IMR-90 (cell line): Measurements from ENCODE around the gene ZNF467. TPM values are rescaled to one million over a fixed set of nuclear protein-coding genes. Genes with fewer than 3 reads are reported as not detected.

Experiments used
- ATAC-seq: fragments of 200-7000 bp; cut with Tn5 transposase; 2 replicates; pipeline ENCODE4 v1.9.1; 2020; ENCODE audit warnings: low read depth, mild to moderate bottlenecking, moderate library complexity
- BruUV-seq: library from RNA; stranded (reverse); fragments of 400-500 nt; replicated peaks from 2 replicates; lab custom pipeline; 2021; lab: Mats Ljungman, UMichigan
- CTCF ChIA-PET: fragments of 300-600 bp; formaldehyde crosslinking; extraction: SDS; loops from one replicate; lab custom pipeline; 2021; ENCODE audit warnings: antibody characterized with exemption; lab: Yijun Ruan, JAX
- POLR2A ChIA-PET: fragments of 300-600 bp; sonication (Branson Sonifier 250); formaldehyde crosslinking; loops from one replicate; lab custom pipeline; 2022; ENCODE audit warnings: antibody characterized with exemption; ENCODE audit not compliant: unreplicated experiment; lab: Charles Lee
- DNase-seq: peaks from one replicate; pipeline ENCODE4 v3.0.0; 2013
- H2AFZ ChIP-seq: replicated peaks from 2 replicates; pipeline ENCODE3; 2013; ENCODE audit warnings: low read length, mild to moderate bottlenecking; ENCODE audit not compliant: poor library complexity
- H2AK5ac ChIP-seq: 2 replicates; pipeline ENCODE4 v1.6.1; 2013; ENCODE audit warnings: low read depth, low read length, inconsistent platforms
- H2AK9ac ChIP-seq: replicated peaks from 2 replicates; pipeline ENCODE3; 2013; ENCODE audit warnings: mild to moderate bottlenecking, low read depth, low read length, moderate library complexity; ENCODE audit not compliant: poor library complexity
- H2BK120ac ChIP-seq: 2 replicates; pipeline ENCODE4 v1.6.1; 2013; ENCODE audit warnings: low read depth, low read length, inconsistent platforms
- H2BK15ac ChIP-seq: 3 replicates; pipeline ENCODE4 v1.6.1; 2013; ENCODE audit warnings: low read depth, low read length, inconsistent platforms
- H2BK20ac ChIP-seq: 2 replicates; pipeline ENCODE4 v1.6.1; 2013; ENCODE audit warnings: low read depth, mild to moderate bottlenecking, inconsistent platforms, low read length, moderate library complexity
- H2BK5ac ChIP-seq: 2 replicates; pipeline ENCODE4 v1.6.1; 2013; ENCODE audit warnings: mild to moderate bottlenecking, low read depth, low read length, inconsistent platforms; ENCODE audit not compliant: poor library complexity, severe bottlenecking
- H3K14ac ChIP-seq: replicated peaks from 2 replicates; pipeline ENCODE4 v1.6.1; 2013; ENCODE audit warnings: low read depth, low read length, inconsistent platforms
- H3K18ac ChIP-seq: 2 replicates; pipeline ENCODE4 v1.6.1; 2013; ENCODE audit warnings: low read depth, low read length, control low read depth
- H3K23ac ChIP-seq: 2 replicates; pipeline ENCODE4 v1.6.1; 2013; ENCODE audit warnings: low read depth, low read length, inconsistent platforms
- H3K27ac ChIP-seq: 2 replicates; pipeline ENCODE4 v1.5.1; 2013; ENCODE audit warnings: mild to moderate bottlenecking, control low read depth, low read length; ENCODE audit not compliant: insufficient read depth
- H3K27me3 ChIP-seq: 2 replicates; pipeline ENCODE4 v1.6.1; 2013; ENCODE audit warnings: low read length; ENCODE audit not compliant: control insufficient read depth, insufficient read depth
- H3K36me3 ChIP-seq: 2 replicates; pipeline ENCODE4 v1.6.1; 2013; ENCODE audit warnings: low read length, mixed read lengths; ENCODE audit not compliant: control insufficient read depth, insufficient read depth
- H3K4ac ChIP-seq: 2 replicates; pipeline ENCODE4 v1.6.1; 2013; ENCODE audit warnings: low read depth, low read length, inconsistent platforms
- H3K4me1 ChIP-seq: 2 replicates; pipeline ENCODE4 v1.6.1; 2013; ENCODE audit warnings: low read length, mixed read lengths; ENCODE audit not compliant: control insufficient read depth, insufficient read depth
- H3K4me2 ChIP-seq: 2 replicates; pipeline ENCODE4 v1.6.1; 2013; ENCODE audit warnings: low read depth, mild to moderate bottlenecking, control low read depth, low read length, moderate library complexity
- H3K4me3 ChIP-seq: 2 replicates; pipeline ENCODE4 v1.5.1; 2013; ENCODE audit warnings: low read depth, mild to moderate bottlenecking, control low read depth, low read length, moderate library complexity; ENCODE audit not compliant: insufficient read depth
- H3K56ac ChIP-seq: 2 replicates; pipeline ENCODE4 v1.6.1; 2013; ENCODE audit warnings: low read length, inconsistent platforms; ENCODE audit not compliant: insufficient read depth; ENCODE audit errors: extremely low read depth
- H3K79me1 ChIP-seq, 2 experiments: 2 replicates each; pipeline ENCODE4 v1.6.1; 2013; ENCODE audit warnings: low read length in 2 of 2, inconsistent platforms in 1 of 2, low read depth in 1 of 2
- H3K9ac ChIP-seq: 2 replicates; pipeline ENCODE4 v1.6.1; 2013; ENCODE audit warnings: low read depth, low read length, control low read depth
- H3K9me1 ChIP-seq: 2 replicates; pipeline ENCODE4 v1.6.1; 2013; ENCODE audit warnings: low read length, inconsistent platforms; ENCODE audit not compliant: insufficient read depth
- H3K9me3 ChIP-seq: 2 replicates; pipeline ENCODE4 v1.6.1; 2013; ENCODE audit warnings: low read length; ENCODE audit not compliant: control insufficient read depth, insufficient read depth
- H4K20me1 ChIP-seq: 2 replicates; pipeline ENCODE4 v1.6.1; 2013; ENCODE audit warnings: low read length, inconsistent platforms; ENCODE audit not compliant: insufficient read depth
- H4K5ac ChIP-seq: 2 replicates; pipeline ENCODE4 v1.6.1; 2013; ENCODE audit warnings: mild to moderate bottlenecking, low read depth, low read length, control low read depth
- H4K8ac ChIP-seq, 2 experiments: 2 replicates each; pipeline ENCODE4 v1.6.1; 2013; ENCODE audit warnings: low read depth in 2 of 2, low read length in 2 of 2, control low read depth in 1 of 2, inconsistent platforms in 1 of 2
- H4K91ac ChIP-seq: 2 replicates; pipeline ENCODE4 v1.6.1; 2013; ENCODE audit warnings: low read depth, low read length, inconsistent platforms; ENCODE audit not compliant: insufficient read depth
- BHLHE40 ChIP-seq: fragments of 150-350 bp; IDR thresholded peaks from 2 replicates; pipeline ENCODE4 v1.6.1; 2016; ENCODE audit warnings: mild to moderate bottlenecking, low read depth, low read length
- CEBPB ChIP-seq: IDR thresholded peaks from 2 replicates; pipeline ENCODE4 v1.6.1; 2012; ENCODE audit warnings: low read depth, low read length, improper control_type of control experiment
- CHD1 ChIP-seq: IDR thresholded peaks from 2 replicates; pipeline ENCODE4 v1.6.1; 2012; ENCODE audit warnings: low read depth, low read length, improper control_type of control experiment
- CTCF ChIP-seq: conservative IDR thresholded peaks from 2 replicates; pipeline ENCODE4 v1.5.1; 2012; ENCODE audit warnings: mild to moderate bottlenecking, low read depth, low read length, improper control_type of control experiment
- ELK1 ChIP-seq: fragments of 150-350 bp; IDR thresholded peaks from 2 replicates; pipeline ENCODE4 v1.6.1; 2016; ENCODE audit warnings: low read depth, mild to moderate bottlenecking, low read length, moderate library complexity, borderline replicate concordance
- FOS ChIP-seq: fragments of 150-350 bp; IDR thresholded peaks from 2 replicates; pipeline ENCODE4 v1.6.1; 2016; ENCODE audit warnings: low read depth, low read length
- MAFK ChIP-seq: IDR thresholded peaks from 2 replicates; pipeline ENCODE4 v1.6.1; 2012; ENCODE audit warnings: low read depth, low read length, improper control_type of control experiment
- MAZ ChIP-seq: IDR thresholded peaks from 2 replicates; pipeline ENCODE4 v1.6.1; 2012; ENCODE audit warnings: low read depth, mild to moderate bottlenecking, low read length, improper control_type of control experiment, moderate library complexity, borderline replicate concordance
- MXI1 ChIP-seq: IDR thresholded peaks from 2 replicates; pipeline ENCODE4 v1.6.1; 2012; ENCODE audit warnings: low read depth, mild to moderate bottlenecking, low read length, moderate library complexity, borderline replicate concordance
- NFE2L2 ChIP-seq: fragments of 150-350 bp; IDR thresholded peaks from 2 replicates; pipeline ENCODE4 v1.6.1; 2016; ENCODE audit warnings: low read depth, mild to moderate bottlenecking, low read length
- POLR2A ChIP-seq: IDR thresholded peaks from 2 replicates; pipeline ENCODE4 v1.6.1; 2012; ENCODE audit warnings: mild to moderate bottlenecking, low read depth, low read length
- RAD21 ChIP-seq: IDR thresholded peaks from 2 replicates; pipeline ENCODE4 v1.6.1; 2012; ENCODE audit warnings: low read length, improper control_type of control experiment
- RCOR1 ChIP-seq: IDR thresholded peaks from 2 replicates; pipeline ENCODE4 v1.6.1; 2012; ENCODE audit warnings: mild to moderate bottlenecking, low read length, improper control_type of control experiment; ENCODE audit not compliant: insufficient replicate concordance
- RFX5 ChIP-seq: IDR thresholded peaks from 2 replicates; pipeline ENCODE4 v1.8.0; 2012; ENCODE audit warnings: low read depth, mild to moderate bottlenecking, low read length, moderate library complexity
- SMC3 ChIP-seq: fragments of 150-350 bp; IDR thresholded peaks from 2 replicates; pipeline ENCODE4 v1.6.1; 2016; ENCODE audit warnings: low read depth, mild to moderate bottlenecking, antibody characterized with exemption, low read length, moderate library complexity
- USF2 ChIP-seq: fragments of 150-350 bp; IDR thresholded peaks from 2 replicates; pipeline ENCODE4 v1.6.1; 2017; ENCODE audit warnings: mild to moderate bottlenecking, antibody characterized with exemption, low read length, low read depth
- WGBS, 2 experiments: methylation state at CpG; one replicate each; pipeline versions ENCODE4 v1.1.5 to v1.1.7; 2013; ENCODE audit warnings: missing lambda C conversion rate in 2 of 2; ENCODE audit not compliant: insufficient read length in 1 of 2; ENCODE audit errors: extremely low coverage in 2 of 2; 5-methylcytosine and 5-hydroxymethylcytosine counted together
- dilution Hi-C: fragments of 300-500 bp; cut with HindIII; formaldehyde crosslinking; loops from one replicate; pipeline ENCODE4 v1.14.3; 2018; ENCODE audit warnings: low sequenced_read_pairs; ENCODE audit not compliant: unreplicated experiment
- in situ Hi-C: fragments of 300-500 bp; cut with MboI; formaldehyde crosslinking; loops from 3 replicates; pipeline ENCODE4 v1.14.3; 2019; ENCODE audit warnings: low sequenced_read_pairs, inconsistent platforms, mixed read lengths
- intact Hi-C: fragments of 100-400 bp; cut with micrococcal nuclease; formaldehyde crosslinking; loops from 2 replicates; pipeline ENCODE4 v1.10.0; 2022
- polyA plus RNA-seq, 3 experiments: library from polyadenylated mRNA; depleted of rRNA; stranded (reverse); fragments of >200 nt; gene quantifications; 2 replicates each; pipeline ENCODE4 v1.2.3, GENCODE V29; 2012; ENCODE audit warnings: low replicate concordance in 1 of 3
- total RNA-seq: library from RNA; depleted of rRNA; stranded (reverse); fragments of >200 nt; gene quantifications from 2 replicates; pipeline ENCODE4 v1.2.3, GENCODE V29; 2012

ZNF467 gene
- total and polyA plus RNA-seq, 2 of the 4 experiments (the other 2 are of a cell fraction) = 0.67 TPM; not detected in 1

GRCh38 chr7:149779502-149779805 is 6.1 kb upstream of the ZNF467 start:
- H3K56ac ChIP-seq = no peak overlapping the region
- H3K27ac ChIP-seq = no peak overlapping the region
- no peak overlapping the region for H4K5ac ChIP-seq
- dilution Hi-C loops (no loop called here), intact Hi-C loops (no loop called here), in situ Hi-C loops (no loop called here)
- no peak for DNase-seq
- no peak overlapping the region for H2AFZ ChIP-seq
- no peak overlapping the region for H2AK9ac ChIP-seq
- no peaks in the 10 kb centered on the region for H3K79me1 ChIP-seq
- CTCF ChIA-PET = no interaction called here
- H3K27me3 ChIP-seq = peaks cover 30% of the 10 kb centered on the region
- BruUV-seq = no TSS peak
- H2BK20ac ChIP-seq = no peak overlapping the region
- no peak overlapping the region for H3K4me2 ChIP-seq
- no peak overlapping the region for H3K4me3 ChIP-seq
- H3K4ac ChIP-seq = no peak overlapping the region
- H4K20me1 ChIP-seq = peaks cover under 1% of the 10 kb centered on the region
- H3K9me3 ChIP-seq = no peaks in the 10 kb centered on the region
- no peak overlapping the region for H4K8ac ChIP-seq
- no peak overlapping the region for H4K91ac ChIP-seq
- H3K36me3 ChIP-seq = no peaks in the 10 kb centered on the region
- H3K9me1 ChIP-seq = no peaks in the 10 kb centered on the region
- H3K18ac ChIP-seq = no peak overlapping the region
- no peak overlapping the region for H2AK5ac ChIP-seq
- ATAC-seq = no peak
- H2BK120ac ChIP-seq = no peak overlapping the region
- TF ChIP-seq RAD21 (no peak), CHD1 (no peak), CTCF (no peak), RCOR1 (no peak), USF2 (no peak), MXI1 (no peak), FOS (no peak), NFE2L2 (no peak), RFX5 (no peak), POLR2A (no peak), ELK1 (no peak), CEBPB (no peak), MAFK (no peak), MAZ (no peak), SMC3 (no peak), BHLHE40 (no peak)
- no peak overlapping the region for H3K9ac ChIP-seq
- no peak overlapping the region for H2BK5ac ChIP-seq
- H3K23ac ChIP-seq = no peak overlapping the region
- H2BK15ac ChIP-seq = no peak overlapping the region
- no peaks in the 10 kb centered on the region; the same call in 1 of the 2 replicates for H3K4me1 ChIP-seq
- H3K14ac ChIP-seq = no peak overlapping the region
- WGBS, 2 experiments = no CpG with 5 or more reads among the region's 4 CpGs
- POLR2A ChIA-PET = no interaction called here
